Parathyroid adenoma (tissue), 2 donors: ENCODE results near the gene CEP97.
"Not testable (repeated sequence)": the region's sequence is repeated elsewhere in the genome, so short reads cannot be mapped to it uniquely, and the experiment has no call there.

Experiments used
- H2AFZ ChIP-seq: fragments of 300-600 bp; sonication (generic); one replicate; pipeline ENCODE4 v1.7.0; 2017; ENCODE audit warnings: antibody characterized with exemption, mild to moderate bottlenecking
- H3K27ac ChIP-seq: fragments of 300-600 bp; sonication (generic); one replicate; pipeline ENCODE4 v1.7.0; 2017
- H3K27me3 ChIP-seq: fragments of 300-600 bp; sonication (generic); one replicate; pipeline ENCODE4 v1.7.0; 2017; ENCODE audit warnings: low read length; ENCODE audit not compliant: control insufficient read depth, insufficient read depth
- H3K36me3 ChIP-seq: fragments of 300-600 bp; sonication (generic); one replicate; pipeline ENCODE4 v1.7.0; 2017; ENCODE audit warnings: low read length; ENCODE audit not compliant: control insufficient read depth, insufficient read depth
- H3K4me1 ChIP-seq: fragments of 300-600 bp; sonication (generic); one replicate; pipeline ENCODE4 v1.7.0; 2017; ENCODE audit warnings: control low read depth
- H3K4me2 ChIP-seq: fragments of 300-600 bp; sonication (generic); one replicate; pipeline ENCODE4 v1.7.0; 2017; ENCODE audit warnings: low read length
- H3K4me3 ChIP-seq: fragments of 300-600 bp; sonication (generic); one replicate; pipeline ENCODE4 v1.7.0; 2017; ENCODE audit warnings: low read depth, low read length
- H3K79me2 ChIP-seq: fragments of 300-600 bp; sonication (generic); one replicate; pipeline ENCODE4 v1.7.0; 2017; ENCODE audit warnings: control low read depth
- H3K9ac ChIP-seq: fragments of 300-600 bp; sonication (generic); one replicate; pipeline ENCODE4 v1.7.0; 2017; ENCODE audit warnings: mild to moderate bottlenecking
- H3K9me3 ChIP-seq: fragments of 300-600 bp; sonication (generic); one replicate; pipeline ENCODE4 v1.7.0; 2017; ENCODE audit warnings: low read length; ENCODE audit not compliant: control insufficient read depth
- TF ChIP-seq, protein P1 (sequence below): fragments of 300-600 bp; sonication (generic); IDR thresholded peaks from one replicate; pipeline ENCODE4 v1.7.0; 2017; ENCODE audit warnings: antibody characterized with exemption, mild to moderate bottlenecking
- donor health status: primary hyperparathyroidism.

Gene CEP97

DNA sequence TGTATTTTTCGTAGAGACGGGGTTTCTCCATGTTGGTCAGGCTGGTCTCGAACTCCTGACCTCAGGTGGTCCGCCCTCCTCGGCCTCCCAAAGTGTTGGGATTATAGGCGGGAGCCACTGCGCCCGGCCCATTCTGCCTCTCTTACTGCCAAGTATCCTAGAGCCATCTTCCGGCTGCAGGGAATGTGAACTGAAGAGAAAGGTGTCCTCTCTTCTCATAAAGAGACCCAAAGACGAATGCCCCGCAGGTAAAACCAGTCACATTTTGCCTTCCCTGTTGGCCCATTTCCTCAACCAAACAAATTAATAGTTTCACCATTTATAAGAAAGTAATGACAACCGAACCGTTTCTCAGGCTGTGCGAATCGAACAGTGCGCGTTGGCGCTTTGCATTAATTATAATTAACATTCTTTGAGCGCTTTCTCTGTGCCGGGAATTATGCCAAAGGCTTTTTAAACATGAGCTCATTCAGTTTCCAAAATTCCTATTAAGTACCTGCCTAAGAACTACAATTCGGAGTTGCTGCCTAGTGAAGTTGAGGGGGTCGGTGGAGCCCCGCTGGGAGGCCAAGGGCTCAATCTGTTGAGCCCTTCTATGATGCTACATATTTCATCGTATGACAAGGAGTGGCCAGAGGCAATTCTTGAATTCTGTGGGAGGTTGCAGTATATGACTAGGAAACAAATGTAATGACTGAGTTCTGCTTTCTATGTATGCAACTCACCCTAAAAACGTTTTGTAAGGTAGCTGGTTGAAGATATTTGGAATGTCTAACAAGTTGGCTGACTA is 37.1 kb upstream of the CEP97 start:
- peak overlapping the region; percentile 94 for H3K27ac ChIP-seq
- H2AFZ ChIP-seq: peak overlapping the region; percentile 84
- H3K9ac ChIP-seq: peak overlapping the region; percentile 57
- peaks cover 3% of the 10 kb centered on the region for H3K36me3 ChIP-seq
- peak overlapping the region; percentile 91 for H3K4me2 ChIP-seq
- H3K4me3 ChIP-seq: peak overlapping the region; percentile 90
- H3K9me3 ChIP-seq: no peaks in the 10 kb centered on the region
- no peaks in the 10 kb centered on the region for H3K27me3 ChIP-seq
- peaks cover 17% of the 10 kb centered on the region for H3K79me2 ChIP-seq
- TF ChIP-seq, protein P1, sequence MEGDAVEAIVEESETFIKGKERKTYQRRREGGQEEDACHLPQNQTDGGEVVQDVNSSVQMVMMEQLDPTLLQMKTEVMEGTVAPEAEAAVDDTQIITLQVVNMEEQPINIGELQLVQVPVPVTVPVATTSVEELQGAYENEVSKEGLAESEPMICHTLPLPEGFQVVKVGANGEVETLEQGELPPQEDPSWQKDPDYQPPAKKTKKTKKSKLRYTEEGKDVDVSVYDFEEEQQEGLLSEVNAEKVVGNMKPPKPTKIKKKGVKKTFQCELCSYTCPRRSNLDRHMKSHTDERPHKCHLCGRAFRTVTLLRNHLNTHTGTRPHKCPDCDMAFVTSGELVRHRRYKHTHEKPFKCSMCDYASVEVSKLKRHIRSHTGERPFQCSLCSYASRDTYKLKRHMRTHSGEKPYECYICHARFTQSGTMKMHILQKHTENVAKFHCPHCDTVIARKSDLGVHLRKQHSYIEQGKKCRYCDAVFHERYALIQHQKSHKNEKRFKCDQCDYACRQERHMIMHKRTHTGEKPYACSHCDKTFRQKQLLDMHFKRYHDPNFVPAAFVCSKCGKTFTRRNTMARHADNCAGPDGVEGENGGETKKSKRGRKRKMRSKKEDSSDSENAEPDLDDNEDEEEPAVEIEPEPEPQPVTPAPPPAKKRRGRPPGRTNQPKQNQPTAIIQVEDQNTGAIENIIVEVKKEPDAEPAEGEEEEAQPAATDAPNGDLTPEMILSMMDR: no peak
- H3K4me1 ChIP-seq: peaks cover 10% of the 10 kb centered on the region

DNA sequence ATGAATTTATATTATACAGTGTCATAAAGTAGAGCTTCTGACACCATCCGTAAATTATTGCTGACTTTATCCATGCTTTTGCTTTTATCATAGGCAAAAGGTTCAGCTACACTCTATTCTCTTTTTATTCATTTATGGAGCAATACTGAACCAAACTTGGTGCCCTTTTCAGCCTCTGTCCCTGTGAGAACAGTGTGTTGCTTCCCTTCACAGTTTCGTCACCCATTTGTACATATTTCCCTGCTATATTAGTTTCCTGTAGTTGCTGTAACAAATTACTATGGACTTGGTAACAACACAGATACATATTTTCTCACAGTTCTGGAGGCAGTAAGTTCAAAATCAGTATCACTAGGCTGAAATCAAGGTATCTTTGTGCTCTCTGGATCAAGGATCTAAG is 35.1 kb upstream of the CEP97 start:
- Histone ChIP-seq H2AFZ (no peak overlapping the region), H3K36me3 (no peaks in the 10 kb centered on the region), H3K27ac (no peak overlapping the region), H3K4me3 (no peak overlapping the region), H3K27me3 (no peaks in the 10 kb centered on the region), H3K9ac (no peak overlapping the region), H3K4me1 (peaks cover 10% of the 10 kb centered on the region), H3K4me2 (no peak overlapping the region), H3K9me3 (no peaks in the 10 kb centered on the region), H3K79me2 (peaks cover 14% of the 10 kb centered on the region)
- TF ChIP-seq, protein P1: no peak

DNA sequence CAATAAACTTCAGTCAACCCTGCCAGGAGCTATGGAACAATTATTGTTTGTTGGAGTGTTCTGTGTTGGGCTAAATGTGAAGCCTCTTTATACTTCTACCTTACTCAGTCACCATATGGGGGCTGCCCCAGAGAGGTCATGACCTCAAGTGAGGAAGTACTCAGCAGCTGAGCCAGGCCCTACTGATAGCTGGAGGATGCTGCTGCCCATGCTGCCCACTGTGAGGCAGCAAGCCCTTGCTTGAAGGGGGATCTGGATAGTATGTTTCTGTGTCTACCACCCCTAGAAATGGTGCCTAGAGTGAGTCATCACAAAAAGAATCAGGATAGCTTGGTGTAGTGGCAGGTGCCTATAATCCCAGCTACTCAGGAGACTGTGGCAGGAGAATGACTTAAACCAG is 33.4 kb upstream of the CEP97 start:
- no peak overlapping the region for H2AFZ ChIP-seq
- H3K9me3 ChIP-seq: no peaks in the 10 kb centered on the region
- TF ChIP-seq, protein P1: no peak
- H3K9ac ChIP-seq: no peak overlapping the region
- no peaks in the 10 kb centered on the region for H3K27me3 ChIP-seq
- H3K79me2 ChIP-seq: peaks cover 3% of the 10 kb centered on the region
- H3K4me3 ChIP-seq: no peak overlapping the region
- H3K36me3 ChIP-seq: no peaks in the 10 kb centered on the region
- H3K27ac ChIP-seq: no peak overlapping the region
- no peak overlapping the region for H3K4me2 ChIP-seq
- H3K4me1 ChIP-seq: peaks cover 5% of the 10 kb centered on the region

- not testable (repeated sequence) for H2AFZ ChIP-seq, H3K27ac ChIP-seq, H3K79me2 ChIP-seq, H3K9me3 ChIP-seq, H3K4me2 ChIP-seq, H3K36me3 ChIP-seq, H3K4me3 ChIP-seq, H3K27me3 ChIP-seq, H3K4me1 ChIP-seq, H3K9ac ChIP-seq
These were observed 32.4 kb upstream of the CEP97 start for GRCh38 chr3:101691685-101692671.

- TF ChIP-seq, protein P1: peak; percentile 52
- H3K27me3 ChIP-seq, H3K9me3 ChIP-seq, H3K27ac ChIP-seq, H3K79me2 ChIP-seq, H3K36me3 ChIP-seq, H3K4me3 ChIP-seq, H2AFZ ChIP-seq, H3K9ac ChIP-seq, H3K4me2 ChIP-seq, H3K4me1 ChIP-seq: not testable (repeated sequence)
These were observed 30.9 kb upstream of the CEP97 start for GRCh38 chr3:101693540-101693939.

DNA sequence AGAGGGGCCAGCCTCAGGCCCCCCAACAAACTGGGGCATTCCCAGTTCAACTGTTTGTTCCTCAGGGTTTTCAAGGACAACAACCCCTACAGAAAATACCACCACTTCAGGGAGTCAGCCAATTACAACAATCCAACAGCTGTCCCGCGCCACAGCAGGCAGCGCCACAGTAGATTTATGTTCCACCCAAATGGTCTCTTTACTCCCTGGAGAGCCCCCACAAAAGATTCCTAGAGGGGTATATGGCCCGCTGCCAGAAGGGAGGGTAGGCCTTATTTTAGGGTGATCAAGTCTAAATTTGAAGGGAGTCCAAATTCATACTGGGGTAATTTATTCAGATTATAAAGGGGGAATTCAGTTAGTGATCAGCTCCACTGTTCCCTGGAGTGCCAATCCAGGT is 29.6 kb upstream of the CEP97 start:
- not testable (repeated sequence) for H3K27me3 ChIP-seq, H3K9me3 ChIP-seq, H3K9ac ChIP-seq, H3K79me2 ChIP-seq, H3K4me2 ChIP-seq, H2AFZ ChIP-seq, H3K36me3 ChIP-seq, H3K27ac ChIP-seq, H3K4me3 ChIP-seq, H3K4me1 ChIP-seq
